Left lung (tissue), 10 donors: ENCODE results near the gene TACC2. TPM values are rescaled to one million over a fixed set of nuclear protein-coding genes. Genes with fewer than 3 reads are reported as not detected.
A peak's percentile ranks its signal among the peaks of the same experiment; 100 is the strongest.

Experiments used
- ATAC-seq: fragments of 200-7000 bp; cut with Tn5 transposase; one replicate; pipeline ENCODE4 v1.9.1; 2020; ENCODE audit warnings: moderate library complexity
- DNase-seq, 4 donors: peaks; one replicate each; pipeline ENCODE4 v3.0.0-alpha.2; 2013 to 2020
- H3K27ac ChIP-seq, 2 donors: fragments of 200-600 bp; sonication (generic) in 1 of 2; one replicate each; pipeline versions ENCODE4 v1.5.0 to v1.8.0; 2020 to 2021
- H3K27me3 ChIP-seq, 2 donors: fragments of 200-600 bp; sonication (generic) in 1 of 2; one replicate each; pipeline versions ENCODE4 v1.5.0 to v1.8.0; 2020 to 2021
- H3K36me3 ChIP-seq, 2 donors: fragments of 200-600 bp; sonication (generic) in 1 of 2; one replicate each; pipeline versions ENCODE4 v1.5.0 to v1.8.0; 2020 to 2021
- H3K4me1 ChIP-seq, 2 donors: fragments of 200-600 bp; one replicate each; pipeline ENCODE4 v1.8.0; 2021
- H3K4me3 ChIP-seq, 2 donors: fragments of 200-600 bp; sonication (generic) in 1 of 2; one replicate each; pipeline versions ENCODE4 v1.5.0 to v1.8.0; 2020 to 2021; ENCODE audit warnings: mild to moderate bottlenecking in 1 of 2
- H3K9me3 ChIP-seq, 2 donors: fragments of 200-600 bp; sonication (generic) in 1 of 2; one replicate each; pipeline versions ENCODE4 v1.5.0 to v1.8.0; 2020 to 2021
- CTCF ChIP-seq, 2 donors: fragments of 200-600 bp; sonication (generic) in 1 of 2; IDR thresholded peaks; one replicate each; pipeline versions ENCODE4 v1.5.0 to v1.8.0; 2021; ENCODE audit warnings: antibody characterized with exemption in 2 of 2
- intact Hi-C, 2 donors: fragments of 100-400 bp; cut with DNase I; formaldehyde crosslinking; loops; one replicate each; pipeline versions ENCODE4 v1.11.2 to v1.14.2; 2022
- polyA plus RNA-seq, 6 donors: library from polyadenylated mRNA; unstranded; fragments of 120-200 nt; gene quantifications; one replicate each; pipeline ENCODE4 v1.2.1, GENCODE V29; 2013; ENCODE audit not compliant: insufficient read length in 6 of 6
- total RNA-seq, 2 donors: library from RNA; stranded (reverse); fragmentation: NEBNext Ultra II Directional; extraction: Animal tissue kit (Norgen Biotek cat#: 25700); gene quantifications; one replicate each; pipeline ENCODE4 v1.2.1, GENCODE V29; 2021
- donor health status: DM: no; HTN: yes; CAD: no.
- donor health status: DM: no; HTN: no; CAD: no.

Gene TACC2
- total and polyA plus RNA-seq, 8 donors: 21.0 to 193 (median 23.9) TPM

DNA sequence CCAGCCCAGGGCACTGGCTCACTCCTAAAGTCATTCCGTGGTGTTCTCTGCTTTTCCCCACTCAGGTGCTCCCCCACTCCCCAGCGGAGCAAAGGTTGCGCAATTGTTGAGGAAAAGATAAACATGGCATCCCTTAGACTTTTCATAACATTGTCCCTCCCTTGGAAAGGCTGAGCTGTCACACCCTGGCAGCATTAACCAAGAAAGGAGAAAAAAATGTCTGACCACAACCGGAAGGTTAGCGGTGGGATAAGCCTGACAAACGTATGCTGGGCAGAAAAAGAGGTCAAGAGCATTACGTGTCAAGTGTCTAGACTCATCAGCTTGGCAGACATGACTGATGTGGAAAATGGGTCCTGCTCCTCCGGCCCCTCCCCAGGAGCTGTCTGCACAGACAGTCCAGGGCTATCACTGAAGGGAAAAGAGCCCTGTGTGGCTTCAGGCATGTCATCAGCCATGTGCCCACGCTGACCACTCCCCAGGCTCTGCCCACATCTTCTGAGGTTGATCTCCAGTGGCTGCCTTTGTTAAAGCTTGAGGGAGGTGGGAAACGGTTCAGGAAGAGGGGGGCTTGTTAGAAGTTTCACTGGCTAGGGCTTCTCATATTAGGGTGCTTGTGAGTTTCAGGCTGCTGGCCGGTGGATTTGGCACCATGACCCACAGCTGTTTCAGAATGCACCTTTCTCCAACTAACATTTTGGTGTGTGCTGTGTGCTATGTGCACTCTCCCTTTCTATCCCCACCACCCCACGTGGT lies 312.3 kb downstream of the TACC2 start:
- ATAC-seq (peak; percentile 30), DNase-seq (no peak)
- no peak for TF ChIP-seq CTCF (IDR thresholded peaks at IDR 0.05)
- no peaks in the 10 kb centered on the region for H3K36me3 ChIP-seq
- peaks cover 0 to 4% of the 10 kb centered on the region in 2 donors for H3K4me1 ChIP-seq
- H3K4me3 ChIP-seq: no peak overlapping the region
- H3K9me3 ChIP-seq: no peaks in the 10 kb centered on the region
- intact Hi-C loops: no loop called here
- no peaks in the 10 kb centered on the region for H3K27me3 ChIP-seq
- no peak overlapping the region for H3K27ac ChIP-seq

- no peak for ATAC-seq
- H3K4me1 ChIP-seq: peaks cover 0 to 4% of the 10 kb centered on the region in 2 donors
- H3K9me3 ChIP-seq: no peaks in the 10 kb centered on the region
- H3K36me3 ChIP-seq: no peaks in the 10 kb centered on the region
- intact Hi-C loops: no loop called here
- DNase-seq: no peak
- H3K27me3 ChIP-seq: no peaks in the 10 kb centered on the region
- no peak overlapping the region for H3K27ac ChIP-seq
- no peak overlapping the region for H3K4me3 ChIP-seq
- TF ChIP-seq CTCF (IDR thresholded peaks at IDR 0.05): no peak
Measured at GRCh38 chr10:122301811-122302115, 312.8 kb downstream of the TACC2 start.

DNA sequence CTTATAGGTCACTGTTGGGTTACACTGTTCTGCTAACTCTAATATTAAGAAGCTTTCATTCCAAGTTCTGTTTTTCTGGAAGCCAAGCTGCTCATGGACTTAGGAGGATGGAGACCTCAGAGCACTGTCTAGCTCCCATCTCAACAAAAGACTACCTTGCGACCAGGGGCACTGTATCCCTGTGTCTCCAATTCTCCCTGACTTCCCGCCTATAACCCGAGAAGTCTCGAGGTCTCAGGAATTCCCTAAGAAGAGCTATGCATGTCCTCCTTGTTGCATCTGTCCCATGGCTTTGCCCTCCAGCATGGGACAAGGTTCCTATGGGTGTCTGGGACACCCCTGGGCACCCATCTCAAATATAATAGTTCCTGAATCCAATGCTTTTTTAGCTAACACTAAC lies 313.4 kb downstream of the TACC2 start:
- Histone ChIP-seq H3K36me3 (no peaks in the 10 kb centered on the region), H3K9me3 (no peaks in the 10 kb centered on the region), H3K4me3 (no peak overlapping the region), H3K27me3 (no peaks in the 10 kb centered on the region), H3K4me1 (peaks cover 0 to 4% of the 10 kb centered on the region in 2 donors), H3K27ac (no peak overlapping the region)
- TF ChIP-seq CTCF (IDR thresholded peaks at IDR 0.05): no peak
- ATAC-seq: no peak
- DNase-seq: no peak
- intact Hi-C loops: no loop called here

DNA sequence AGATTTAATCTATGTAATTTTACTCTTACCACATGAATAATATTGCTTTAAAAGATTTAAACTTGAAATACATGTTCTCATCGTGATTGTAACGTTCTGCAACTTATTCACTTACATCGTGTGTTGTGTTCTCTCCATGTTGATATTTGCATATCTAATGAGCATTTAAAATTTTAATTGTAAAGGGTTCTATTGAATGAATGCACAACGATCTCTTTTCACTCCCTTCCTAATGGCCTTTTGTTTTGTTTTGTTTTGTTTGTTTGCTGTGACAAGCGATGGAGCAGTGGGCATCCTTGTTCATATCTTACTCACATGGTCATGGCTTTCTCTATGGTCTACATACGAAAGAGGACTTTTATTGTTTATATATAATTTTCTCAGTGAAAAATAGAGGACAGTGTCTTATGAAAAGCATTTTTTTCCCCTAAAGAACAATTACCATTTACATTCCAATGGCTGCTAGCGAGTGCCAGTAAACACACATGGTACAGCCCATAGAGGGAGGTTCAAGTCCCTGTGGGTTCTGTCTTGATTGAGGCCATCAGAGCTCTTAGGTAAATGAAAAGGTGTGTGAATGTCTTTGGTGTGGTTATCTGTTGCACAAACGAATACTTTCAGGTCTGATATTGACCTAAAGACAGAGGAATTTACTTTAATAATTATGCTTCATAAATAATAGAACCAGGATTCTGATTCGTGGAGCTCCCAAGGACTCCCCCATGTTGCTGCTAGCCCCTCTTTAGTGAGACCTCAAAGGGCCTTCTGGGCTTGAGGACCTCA lies 314.5 kb downstream of the TACC2 start:
- Histone ChIP-seq H3K27me3 (no peaks in the 10 kb centered on the region), H3K36me3 (no peaks in the 10 kb centered on the region)

More for the DNA sequence above, 314.5 kb downstream of the TACC2 start:
- no peaks in the 10 kb centered on the region for H3K9me3 ChIP-seq
- no peak overlapping the region for H3K27ac ChIP-seq
- TF ChIP-seq CTCF (IDR thresholded peaks at IDR 0.05): no peak
- peaks cover 0 to 4% of the 10 kb centered on the region in 2 donors for H3K4me1 ChIP-seq
- intact Hi-C loops: no loop called here
- ATAC-seq (no peak), DNase-seq (no peak)
- no peak overlapping the region for H3K4me3 ChIP-seq

Other genes with a start within 250 kb of the TACC2 start
- gene ATE1, start 61.1 kb upstream of the TACC2 start, total RNA-seq: 10 to 100 TPM; 24.5 to 27.3 TPM
- gene ATE1, start 61.1 kb upstream of the TACC2 start, polyA plus RNA-seq: 10 to 100 TPM; 29.1 to 35.4 (median 33.3) TPM
- gene NSMCE4A, start 13.9 kb upstream of the TACC2 start, total RNA-seq: 10 to 100 TPM; 26.2 to 36.1 TPM
- gene NSMCE4A, start 13.9 kb upstream of the TACC2 start, polyA plus RNA-seq: 100 to 1,000 TPM in 4 of 6 donors, 10 to 100 TPM in 2; 84.0 to 112 (median 101) TPM